Caco-2 (cell line): ENCODE measurements around the gene FAU. TPM values are rescaled to one million over a fixed set of nuclear protein-coding genes. Genes with fewer than 3 reads are reported as not detected.
A peak's percentile ranks its signal among the peaks of the same experiment; 100 is the strongest.

Source experiments
- BruUV-seq: library from RNA; stranded (reverse); fragments of 400-500 nt; replicated peaks from 2 replicates; lab custom pipeline; 2021; lab: Mats Ljungman, UMichigan
- CTCF ChIA-PET: fragments of 300-600 bp; sonication (Branson Sonifier 250); formaldehyde crosslinking; loops from one replicate; lab custom pipeline; 2022; ENCODE audit warnings: antibody characterized with exemption; lab: Charles Lee
- POLR2A ChIA-PET: fragments of 300-600 bp; sonication (Branson Sonifier 250); formaldehyde crosslinking; loops from one replicate; lab custom pipeline; 2022; ENCODE audit warnings: antibody characterized with exemption; lab: Charles Lee
- DNase-seq, 2 experiments: peaks; one replicate each; pipeline versions ENCODE4 v3.0.0 to v3.0.0-alpha.2; 2020 to 2022
- H3K27me3 ChIP-seq: replicated peaks from 2 replicates; pipeline ENCODE4 v1.6.0; 2011; ENCODE audit warnings: low read length; ENCODE audit not compliant: control insufficient read depth, insufficient read depth
- H3K36me3 ChIP-seq: 2 replicates; pipeline ENCODE4 v1.5.1; 2011; ENCODE audit warnings: low read length; ENCODE audit not compliant: control insufficient read depth, insufficient read depth
- H3K4me1 ChIP-seq: fragments of 250-450 bp; sonication (Bioruptor Pico); 2 replicates; pipeline ENCODE4 v1.5.1; 2020; ENCODE audit warnings: mild to moderate bottlenecking
- H3K4me3 ChIP-seq: 2 replicates; pipeline ENCODE4 v1.5.1; 2011; ENCODE audit warnings: low read depth, mild to moderate bottlenecking, control low read depth, low read length
- H3K9me3 ChIP-seq: fragments of 250-450 bp; sonication (Bioruptor Pico); 2 replicates; pipeline ENCODE4 v1.5.1; 2020; ENCODE audit warnings: mild to moderate bottlenecking, moderate library complexity
- H3K27ac Mint-ChIP-seq: one replicate; pipeline ENCODE4 v1.8.0; 2022; ENCODE audit warnings: mixed read lengths; ENCODE audit not compliant: unreplicated experiment
- H3K27me3 Mint-ChIP-seq: one replicate; pipeline ENCODE4 v1.8.0; 2022; ENCODE audit warnings: mixed read lengths; ENCODE audit not compliant: insufficient read depth, unreplicated experiment
- H3K36me3 Mint-ChIP-seq: one replicate; pipeline ENCODE4 v1.8.0; 2022; ENCODE audit warnings: mild to moderate bottlenecking, mixed read lengths; ENCODE audit not compliant: insufficient read depth, unreplicated experiment
- H3K4me1 Mint-ChIP-seq: one replicate; pipeline ENCODE4 v1.8.0; 2022; ENCODE audit warnings: low read depth, mixed read lengths; ENCODE audit not compliant: unreplicated experiment
- H3K4me3 Mint-ChIP-seq: one replicate; pipeline ENCODE4 v1.8.0; 2022; ENCODE audit warnings: mild to moderate bottlenecking, moderate library complexity, mixed read lengths; ENCODE audit not compliant: unreplicated experiment
- H3K9me3 Mint-ChIP-seq: one replicate; pipeline ENCODE4 v1.8.0; 2022; ENCODE audit warnings: mixed read lengths; ENCODE audit not compliant: unreplicated experiment
- CTCF ChIP-seq, 2 experiments: fragments of 200-600 bp in 1 of 2; IDR thresholded peaks; 1 replicate in 1 of 2; 2 replicates in 1 of 2; pipeline versions ENCODE4 v1.5.1 to v1.8.0; 2011 to 2022; ENCODE audit warnings: antibody characterized with exemption in 1 of 2, control low read depth in 1 of 2, inconsistent platforms in 1 of 2, low read depth in 1 of 2, low read length in 1 of 2, mild to moderate bottlenecking in 1 of 2, moderate library complexity in 1 of 2; ENCODE audit not compliant: insufficient read depth in 1 of 2, severe bottlenecking in 1 of 2, unreplicated experiment in 1 of 2
- intact Hi-C: fragments of 100-400 bp; cut with micrococcal nuclease; formaldehyde crosslinking; loops from one replicate; pipeline ENCODE4 v1.10.0; 2022; ENCODE audit not compliant: unreplicated experiment
- total RNA-seq: library from RNA; stranded (reverse); gene quantifications from 2 replicates; pipeline ENCODE4 v1.2.3, GENCODE V29; 2022

The FAU gene
- total RNA-seq, 1 experiment from 2014 or later: 918 TPM

- Histone ChIP-seq H3K27me3 (no peaks in the 10 kb centered on the region), H3K4me3 (no peak overlapping the region), H3K9me3 (no peaks in the 10 kb centered on the region), H3K36me3 (no peaks in the 10 kb centered on the region), H3K4me1 (peaks cover 23% of the 10 kb centered on the region)
- ChIA-PET CTCF (interaction anchor here (0.9 to 2.4 kb wide), 14 partner anchors 10 to 300 kb away, joined by 3 to 14 read pairs (median 5); partner anchors contain the start of genes CAPN1, FAU, MRPL49 and SYVN1), POLR2A (interaction anchor here (0.6 to 2.3 kb wide), 19 partner anchors 10 to 941 kb away, joined by 3 to 37 read pairs (median 3); partner anchors contain the start of genes ARL2, CAPN1, CDC42BPG and FAU)
- TF ChIP-seq CTCF (IDR thresholded peaks at IDR 0.05; ENCODE audit: insufficient read depth in 1 of 2, low read depth in 1 of 2, low read length in 1 of 2, severe bottlenecking in 1 of 2, unreplicated experiment in 1 of 2): no peak
- Mint-ChIP-seq H3K27ac (peak overlapping the region; percentile 92), H3K9me3 (no peaks in the 10 kb centered on the region), H3K36me3 (peaks cover 64% of the 10 kb centered on the region), H3K4me1 (peaks cover 6% of the 10 kb centered on the region), H3K27me3 (no peaks in the 10 kb centered on the region), H3K4me3 (peak overlapping the region; percentile 96)
- no peak for DNase-seq
- intact Hi-C loops: loop anchor here (2.0 to 10.0 kb wide), 2 partner anchors 70 to 336 kb away; partner anchors contain the start of genes CAPN1 and SF1
- no TSS peak for BruUV-seq
Measured at GRCh38 chr11:65111159-65111743, 10.7 kb downstream of the FAU start.

GRCh38 chr11:65110354-65110861, 11.5 kb downstream of the FAU start:
- intact Hi-C loops: loop anchor here (1.0 to 10.0 kb wide), 3 partner anchors 14 to 336 kb away; partner anchors contain the start of genes CAPN1, SF1 and VPS51
- no peak overlapping the region for H3K4me3 Mint-ChIP-seq
- ChIA-PET CTCF (interaction anchor here (0.7 to 1.8 kb wide), 12 partner anchors 9 to 332 kb away, joined by 3 to 9 read pairs (median 5); partner anchors contain the start of genes CAPN1, FAU, MRPL49 and SF1), POLR2A (interaction anchor here (1.0 to 2.3 kb wide), 3 partner anchors 11 to 332 kb away, joined by 3 to 37 read pairs (median 6); partner anchors contain the start of genes FAU, MRPL49 and SF1)
- no peaks in the 10 kb centered on the region for H3K9me3 Mint-ChIP-seq
- BruUV-seq: no TSS peak
- H3K27ac Mint-ChIP-seq: no peak overlapping the region
- no peaks in the 10 kb centered on the region for H3K27me3 ChIP-seq
- DNase-seq: peak; percentile 87 to 94
- H3K36me3 Mint-ChIP-seq: peaks cover 65% of the 10 kb centered on the region
- H3K27me3 Mint-ChIP-seq: no peaks in the 10 kb centered on the region
- no peaks in the 10 kb centered on the region for H3K36me3 ChIP-seq
- H3K4me1 Mint-ChIP-seq: peaks cover 6% of the 10 kb centered on the region
- H3K9me3 ChIP-seq: no peaks in the 10 kb centered on the region
- peak; percentile 95 to 98 for TF ChIP-seq CTCF (IDR thresholded peaks at IDR 0.05; ENCODE audit: insufficient read depth in 1 of 2, low read depth in 1 of 2, low read length in 1 of 2, severe bottlenecking in 1 of 2, unreplicated experiment in 1 of 2)
- no peak overlapping the region for H3K4me3 ChIP-seq
- peaks cover 21% of the 10 kb centered on the region for H3K4me1 ChIP-seq
